KOPT-K1 (cell line): ENCODE results near the gene CUEDC2.

ENCODE experiments used
- H3K27ac ChIP-seq: fragments of 200-600 bp; sonication (generic); 2 replicates; pipeline ENCODE4 v1.5.1; 2016; ENCODE audit warnings: antibody characterized with exemption, mild to moderate bottlenecking, low read depth, low read length; ENCODE audit not compliant: poor library complexity, severe bottlenecking
- H3K36me3 ChIP-seq: fragments of 200-600 bp; sonication (generic); 2 replicates; pipeline ENCODE4 v1.5.1; 2017; ENCODE audit warnings: antibody characterized with exemption, mild to moderate bottlenecking, low read length, moderate library complexity; ENCODE audit not compliant: insufficient read depth
- H3K9me3 ChIP-seq: fragments of 200-600 bp; sonication (generic); 2 replicates; pipeline ENCODE4 v1.5.1; 2017; ENCODE audit warnings: antibody characterized with exemption, low read length, mild to moderate bottlenecking; ENCODE audit not compliant: insufficient read depth, poor library complexity, severe bottlenecking

CUEDC2 gene, protein sequence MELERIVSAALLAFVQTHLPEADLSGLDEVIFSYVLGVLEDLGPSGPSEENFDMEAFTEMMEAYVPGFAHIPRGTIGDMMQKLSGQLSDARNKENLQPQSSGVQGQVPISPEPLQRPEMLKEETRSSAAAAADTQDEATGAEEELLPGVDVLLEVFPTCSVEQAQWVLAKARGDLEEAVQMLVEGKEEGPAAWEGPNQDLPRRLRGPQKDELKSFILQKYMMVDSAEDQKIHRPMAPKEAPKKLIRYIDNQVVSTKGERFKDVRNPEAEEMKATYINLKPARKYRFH

DNA sequence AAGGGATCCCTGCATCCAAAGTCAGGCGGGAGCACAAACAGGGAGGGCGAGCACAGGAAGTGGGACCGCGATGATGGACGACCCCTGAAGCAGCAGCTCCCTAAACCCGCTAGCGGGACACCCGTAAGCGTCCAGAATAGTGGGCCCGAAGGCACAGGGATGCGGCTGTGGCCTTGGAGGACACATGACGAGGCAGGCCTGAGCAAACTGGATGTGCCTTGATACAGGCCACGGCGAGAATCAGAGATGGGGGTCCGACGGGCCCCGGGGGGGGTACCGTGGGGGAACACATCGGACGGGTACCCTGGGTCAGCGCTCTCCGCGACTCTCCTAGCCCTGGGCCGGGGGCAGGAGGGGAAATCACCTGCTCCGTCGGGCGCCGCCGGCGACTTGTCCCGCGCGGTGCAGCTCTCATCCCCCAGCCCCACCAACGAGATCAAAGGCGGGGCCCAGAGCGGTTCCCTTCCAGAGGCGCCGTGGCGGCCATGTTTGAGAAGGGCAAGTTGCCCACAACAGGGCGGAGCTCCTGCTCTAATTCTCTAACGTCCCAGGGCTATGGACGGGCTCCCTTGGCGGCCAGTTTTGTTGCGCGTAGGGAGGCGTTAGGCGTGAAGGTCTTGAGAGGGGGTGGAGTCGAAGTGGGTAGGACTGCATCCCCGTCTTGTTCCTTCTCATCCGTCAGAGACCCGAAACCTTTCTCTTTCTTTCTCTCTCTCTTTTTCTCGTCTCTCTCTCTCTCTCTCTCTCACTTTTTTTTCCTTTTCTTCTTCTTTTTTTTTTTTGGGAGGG is at the start of gene CUEDC2:
CUEDC2 (minus strand) TSS at position 413 of the 789 bp plus-strand sequence. CDS start 7,386 bp downstream, outside the sequence.
- Histone ChIP-seq H3K36me3 (no peaks in the 10 kb centered on the region), H3K27ac (peak within 1 kb of the TSS; percentile 92), H3K9me3 (no peaks in the 10 kb centered on the region)

DNA sequence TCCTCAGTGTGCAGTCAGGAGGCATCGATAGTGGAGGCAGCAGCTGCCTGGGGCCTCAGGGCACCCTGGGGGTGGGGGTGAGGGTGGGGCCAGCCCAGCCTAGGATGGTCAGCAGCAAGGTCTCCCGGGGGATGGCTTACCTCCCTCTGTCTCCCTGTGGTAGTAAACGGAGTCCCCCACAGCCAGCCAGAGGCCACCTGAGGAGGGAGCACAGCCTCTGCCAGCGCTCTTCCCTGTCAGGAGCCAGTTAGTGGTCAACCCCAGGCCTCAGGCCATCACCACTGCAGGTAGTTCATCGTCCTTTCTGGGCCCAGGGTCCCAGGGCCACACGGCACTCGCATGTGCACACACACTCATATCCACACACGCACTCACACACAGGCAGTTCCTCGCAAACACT is 48.0 kb upstream of the CUEDC2 start:
- Histone ChIP-seq H3K27ac (no peak overlapping the region), H3K36me3 (peaks cover 88% of the 10 kb centered on the region), H3K9me3 (no peaks in the 10 kb centered on the region)

DNA sequence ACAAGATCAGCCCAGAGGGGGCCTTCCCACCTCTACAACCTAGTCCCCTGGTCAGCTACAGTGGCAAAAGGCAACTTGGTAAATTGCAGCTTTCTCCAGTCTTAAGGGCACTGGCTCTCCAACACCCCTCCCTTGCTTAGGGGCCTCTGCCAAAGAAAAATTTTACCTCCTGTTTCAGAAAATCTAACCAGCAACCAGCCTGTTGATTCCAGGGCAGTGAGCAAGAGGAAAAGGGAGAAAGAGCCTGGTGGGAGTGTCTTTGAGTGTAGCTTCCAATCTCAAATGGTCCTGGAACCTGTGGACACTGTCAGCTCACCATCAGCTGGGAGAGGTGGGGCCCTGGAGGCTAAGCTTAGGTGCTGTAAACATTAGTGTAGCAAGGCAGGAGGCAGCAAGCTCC is 47.3 kb upstream of the CUEDC2 start:
- peaks cover 81% of the 10 kb centered on the region for H3K36me3 ChIP-seq
- no peak overlapping the region for H3K27ac ChIP-seq
- no peaks in the 10 kb centered on the region for H3K9me3 ChIP-seq

DNA sequence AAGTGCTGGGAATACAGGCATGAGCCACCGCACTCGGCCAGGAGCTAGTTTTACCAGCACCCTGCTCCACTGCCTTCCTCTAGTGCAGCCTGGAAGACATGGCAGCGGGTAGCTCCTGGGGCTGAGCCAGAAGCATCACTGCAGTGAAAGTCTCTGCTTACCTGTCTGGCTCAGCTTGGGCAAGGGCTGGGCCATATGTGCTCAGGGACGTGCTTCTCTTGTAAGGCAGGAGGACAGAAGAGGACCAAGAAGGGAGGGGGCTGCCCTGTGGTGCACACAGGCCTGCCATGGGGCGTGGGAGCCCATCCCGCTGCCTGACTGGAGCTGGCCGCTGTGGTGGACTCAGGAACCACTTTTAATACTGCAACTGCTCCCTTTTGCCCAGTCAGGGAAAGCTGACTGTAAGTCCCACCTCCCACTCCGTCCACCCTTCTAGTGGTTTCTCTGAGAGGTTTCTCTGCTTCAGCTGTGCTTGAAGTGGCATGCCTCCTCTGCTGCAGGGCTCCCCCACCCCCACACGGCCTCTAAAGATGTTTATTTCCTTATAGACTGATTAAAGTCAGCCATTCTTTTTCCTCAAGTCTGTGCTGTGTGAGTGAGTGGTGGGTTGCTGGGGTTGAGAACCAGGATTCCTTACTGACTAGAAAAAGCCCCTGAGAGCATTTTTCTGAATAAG is 44.2 kb upstream of the CUEDC2 start:
- Histone ChIP-seq H3K36me3 (peaks cover 50% of the 10 kb centered on the region), H3K27ac (no peak overlapping the region), H3K9me3 (no peaks in the 10 kb centered on the region)

DNA sequence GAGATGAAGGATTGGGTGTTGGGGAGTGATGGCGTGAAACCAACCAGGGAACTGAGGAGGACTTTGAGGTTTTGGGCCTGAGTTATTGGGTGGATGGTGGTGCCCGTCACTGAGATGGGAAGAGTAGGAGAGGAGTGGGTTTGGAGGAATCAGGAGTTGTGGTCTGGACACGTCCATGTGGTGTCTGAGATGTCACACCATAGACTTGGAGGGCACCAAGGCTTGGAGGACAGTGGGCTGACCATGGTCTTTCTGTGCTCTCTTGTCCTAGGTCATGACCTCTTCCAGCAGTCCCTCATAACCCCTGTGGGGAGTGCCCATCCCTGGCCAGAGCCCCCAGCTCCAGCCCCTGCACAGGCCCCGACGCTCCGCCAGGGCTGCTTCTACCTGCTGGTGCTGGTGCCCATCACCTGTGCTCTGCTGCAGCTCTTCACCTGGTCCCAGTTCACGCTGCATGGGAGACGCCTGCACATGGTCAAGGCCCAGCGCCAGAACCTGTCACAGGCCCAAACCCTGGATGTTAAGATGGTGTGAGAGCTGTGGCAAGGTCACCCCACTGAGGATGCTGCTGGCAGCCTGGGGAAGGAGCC is 43.2 kb upstream of the CUEDC2 start:
- Histone ChIP-seq H3K36me3 (peaks cover 40% of the 10 kb centered on the region), H3K27ac (no peak overlapping the region), H3K9me3 (no peaks in the 10 kb centered on the region)

GRCh38 chr10:102473445-102474331 is 41.3 kb upstream of the CUEDC2 start:
- no peaks in the 10 kb centered on the region for H3K9me3 ChIP-seq
- peaks cover 24% of the 10 kb centered on the region for H3K36me3 ChIP-seq
- H3K27ac ChIP-seq, result no peak overlapping the region

GRCh38 chr10:102470579-102471546 is 38.5 kb upstream of the CUEDC2 start:
- Histone ChIP-seq H3K9me3 (no peaks in the 10 kb centered on the region), H3K36me3 (peaks cover 6% of the 10 kb centered on the region; the same call in 1 of the 2 replicates), H3K27ac (no peak overlapping the region)

DNA sequence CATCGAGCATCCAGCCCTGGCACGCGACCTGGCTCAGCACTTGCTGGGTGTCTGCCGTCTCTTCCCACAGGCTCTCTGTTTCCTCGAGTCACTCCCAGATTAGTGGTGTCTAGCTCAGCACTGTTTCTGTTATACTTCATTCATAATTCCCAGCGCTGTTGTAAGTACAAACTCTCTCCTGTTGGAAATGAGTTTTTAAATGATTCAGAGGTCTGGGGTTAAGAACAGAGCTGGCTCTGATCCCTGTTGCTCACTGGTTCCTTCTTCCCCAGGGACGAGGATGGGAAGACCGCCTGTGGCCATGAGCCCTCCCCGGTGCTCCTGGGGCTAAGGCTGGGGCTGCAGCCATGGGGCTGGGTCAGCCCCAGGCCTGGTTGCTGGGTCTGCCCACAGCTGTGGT is 36.3 kb upstream of the CUEDC2 start:
- no peak overlapping the region for H3K27ac ChIP-seq
- peaks cover 6% of the 10 kb centered on the region; the same call in 1 of the 2 replicates for H3K36me3 ChIP-seq
- no peaks in the 10 kb centered on the region for H3K9me3 ChIP-seq

- H3K9me3 ChIP-seq, result no peaks in the 10 kb centered on the region
- peaks cover 6% of the 10 kb centered on the region; the same call in 1 of the 2 replicates for H3K36me3 ChIP-seq
- H3K27ac ChIP-seq, result no peak overlapping the region
Measured at GRCh38 chr10:102467971-102468438, 35.6 kb upstream of the CUEDC2 start.

- no peak overlapping the region for H3K27ac ChIP-seq
- H3K36me3 ChIP-seq, result peaks cover 6% of the 10 kb centered on the region; the same call in 1 of the 2 replicates
- H3K9me3 ChIP-seq, result no peaks in the 10 kb centered on the region
Measured at GRCh38 chr10:102467318-102467717, 34.9 kb upstream of the CUEDC2 start.

DNA sequence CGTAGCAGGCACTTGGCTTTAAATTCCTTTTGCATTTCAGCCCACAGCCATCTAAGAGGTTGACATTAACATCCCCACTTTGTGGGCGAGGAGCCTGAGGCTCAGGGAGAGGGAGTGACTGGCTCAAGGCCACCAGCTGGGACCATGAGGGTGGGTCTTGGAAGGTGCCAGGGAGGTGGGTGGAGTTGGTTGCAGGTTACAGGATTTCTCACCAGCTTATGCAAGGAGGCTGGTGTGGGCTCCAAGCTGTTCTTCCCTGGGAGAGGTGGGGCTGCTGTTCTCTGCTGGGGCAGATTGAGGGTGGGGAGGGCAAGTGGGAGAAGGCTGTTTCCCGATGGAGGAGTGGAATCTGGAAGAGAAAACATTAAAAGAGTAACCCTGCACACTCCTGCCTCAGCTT is 33.1 kb upstream of the CUEDC2 start:
- Histone ChIP-seq H3K27ac (no peak overlapping the region), H3K9me3 (no peaks in the 10 kb centered on the region), H3K36me3 (peaks cover 6% of the 10 kb centered on the region; the same call in 1 of the 2 replicates)

GRCh38 chr10:102463983-102464382 is 31.6 kb upstream of the CUEDC2 start:
- Histone ChIP-seq H3K36me3 (0 out of 2 replicates have a peak, but pooled peaks cover 5% of the 10 kb centered on the region), H3K9me3 (no peaks in the 10 kb centered on the region), H3K27ac (no peak overlapping the region)

- Histone ChIP-seq H3K36me3 (no peaks in the 10 kb centered on the region), H3K27ac (no peak overlapping the region), H3K9me3 (no peaks in the 10 kb centered on the region)
Measured at GRCh38 chr10:102462512-102463054, 30.2 kb upstream of the CUEDC2 start.
